Uterus (tissue), 2 donors: Measurements from ENCODE around the gene PSMB7.

Experiments used
- POLR2A ChIP-seq, 2 donors: fragments of 450-650 bp; IDR thresholded peaks; one replicate each; pipeline ENCODE4 v1.6.1; 2016; ENCODE audit warnings: antibody characterized with exemption in 2 of 2, mild to moderate bottlenecking in 1 of 2, moderate library complexity in 1 of 2
- TF ChIP-seq, protein P1 (sequence below), 4 experiments: fragments of 200-600 bp in 2 of 4; fragments of 450-650 bp in 2 of 4; sonication (generic) in 2 of 4; IDR thresholded peaks; one replicate each; pipeline ENCODE4 v1.5.1; 2016 to 2019; ENCODE audit warnings: antibody characterized with exemption in 4 of 4, mild to moderate bottlenecking in 2 of 4, moderate library complexity in 1 of 4

DNA sequence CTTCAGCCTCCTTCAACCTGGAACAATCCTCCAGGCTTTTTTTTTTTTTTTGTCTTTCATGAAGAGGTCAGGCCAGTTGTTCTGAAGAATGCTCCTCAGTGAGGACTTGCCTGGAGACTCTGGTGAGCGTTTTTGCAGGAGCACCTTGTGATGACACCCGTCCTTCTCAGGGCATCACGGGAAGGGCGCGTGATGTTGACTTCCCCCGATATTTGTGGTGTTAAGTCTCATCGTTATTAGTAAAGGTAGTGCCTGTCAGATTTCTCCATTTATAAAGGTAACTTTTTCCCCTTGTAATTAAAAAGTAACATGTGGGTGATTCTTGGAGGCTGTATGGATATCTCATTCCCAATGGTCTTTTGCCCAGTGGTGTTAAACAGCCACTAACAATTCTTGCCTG, 11.1 kb upstream of the PSMB7 start:
- TF ChIP-seq, protein P1, sequence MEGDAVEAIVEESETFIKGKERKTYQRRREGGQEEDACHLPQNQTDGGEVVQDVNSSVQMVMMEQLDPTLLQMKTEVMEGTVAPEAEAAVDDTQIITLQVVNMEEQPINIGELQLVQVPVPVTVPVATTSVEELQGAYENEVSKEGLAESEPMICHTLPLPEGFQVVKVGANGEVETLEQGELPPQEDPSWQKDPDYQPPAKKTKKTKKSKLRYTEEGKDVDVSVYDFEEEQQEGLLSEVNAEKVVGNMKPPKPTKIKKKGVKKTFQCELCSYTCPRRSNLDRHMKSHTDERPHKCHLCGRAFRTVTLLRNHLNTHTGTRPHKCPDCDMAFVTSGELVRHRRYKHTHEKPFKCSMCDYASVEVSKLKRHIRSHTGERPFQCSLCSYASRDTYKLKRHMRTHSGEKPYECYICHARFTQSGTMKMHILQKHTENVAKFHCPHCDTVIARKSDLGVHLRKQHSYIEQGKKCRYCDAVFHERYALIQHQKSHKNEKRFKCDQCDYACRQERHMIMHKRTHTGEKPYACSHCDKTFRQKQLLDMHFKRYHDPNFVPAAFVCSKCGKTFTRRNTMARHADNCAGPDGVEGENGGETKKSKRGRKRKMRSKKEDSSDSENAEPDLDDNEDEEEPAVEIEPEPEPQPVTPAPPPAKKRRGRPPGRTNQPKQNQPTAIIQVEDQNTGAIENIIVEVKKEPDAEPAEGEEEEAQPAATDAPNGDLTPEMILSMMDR (IDR thresholded peaks at IDR 0.05): no peak
- TF ChIP-seq POLR2A (IDR thresholded peaks at IDR 0.05): no peak
